H9 (cell line): ENCODE measurements around the gene SLC7A9. TPM values are rescaled to one million over a fixed set of nuclear protein-coding genes. Genes with fewer than 3 reads are reported as not detected.

Source experiments
- DNase-seq: peaks from one replicate; pipeline ENCODE4 v3.0.0-alpha.2; 2017
- H2AFZ ChIP-seq: one replicate; pipeline ENCODE4 v1.6.1; 2013; ENCODE audit warnings: mild to moderate bottlenecking, low read length, control low read depth, moderate library complexity
- H2AK5ac ChIP-seq: 2 replicates; pipeline ENCODE4 v1.6.1; 2013; ENCODE audit warnings: low read length, control low read depth, mixed read lengths; ENCODE audit not compliant: insufficient read length
- H2BK120ac ChIP-seq: one replicate; pipeline ENCODE4 v1.6.1; 2013; ENCODE audit warnings: low read depth, mild to moderate bottlenecking, low read length, control low read depth, inconsistent platforms; ENCODE audit not compliant: poor library complexity, severe bottlenecking
- H2BK12ac ChIP-seq: 2 replicates; pipeline ENCODE4 v1.6.1; 2013; ENCODE audit warnings: low read length, control low read depth, mixed read lengths, low read depth; ENCODE audit not compliant: insufficient read length
- H2BK15ac ChIP-seq: 2 replicates; pipeline ENCODE4 v1.6.1; 2013; ENCODE audit warnings: low read depth, low read length, control low read depth
- H2BK20ac ChIP-seq: one replicate; pipeline ENCODE4 v1.6.1; 2013; ENCODE audit warnings: low read depth, mild to moderate bottlenecking, low read length, control low read depth, inconsistent platforms; ENCODE audit not compliant: poor library complexity, severe bottlenecking
- H2BK5ac ChIP-seq: 2 replicates; pipeline ENCODE4 v1.6.1; 2013; ENCODE audit warnings: low read length, control low read depth, mixed read lengths; ENCODE audit not compliant: insufficient read length
- H3K14ac ChIP-seq: 2 replicates; pipeline ENCODE4 v1.6.1; 2013; ENCODE audit warnings: low read length, control low read depth; ENCODE audit not compliant: insufficient read depth
- H3K18ac ChIP-seq: 2 replicates; pipeline ENCODE4 v1.6.1; 2013; ENCODE audit warnings: low read depth, mild to moderate bottlenecking, mixed read lengths, low read length, control low read depth; ENCODE audit not compliant: insufficient read length
- H3K23ac ChIP-seq: 2 replicates; pipeline ENCODE4 v1.6.1; 2013; ENCODE audit warnings: low read length, control low read depth, mixed read lengths, low read depth; ENCODE audit not compliant: insufficient read length
- H3K23me2 ChIP-seq: 2 replicates; pipeline ENCODE4 v1.6.1; 2013; ENCODE audit warnings: low read depth, mild to moderate bottlenecking, mixed read lengths, low read length, control low read depth; ENCODE audit not compliant: insufficient read length, poor library complexity, severe bottlenecking
- H3K27ac ChIP-seq: 2 replicates; pipeline ENCODE4 v1.5.1; 2013; ENCODE audit warnings: low read length, control low read depth, mixed read lengths, low read depth; ENCODE audit not compliant: insufficient read length
- H3K27me3 ChIP-seq: 2 replicates; pipeline ENCODE4 v1.6.1; 2013; ENCODE audit warnings: low read length, control low read depth, inconsistent platforms; ENCODE audit not compliant: insufficient read depth
- H3K4ac ChIP-seq: 2 replicates; pipeline ENCODE4 v1.6.1; 2013; ENCODE audit warnings: low read depth, mild to moderate bottlenecking, control low read depth, inconsistent platforms, low read length, moderate library complexity
- H3K4me1 ChIP-seq: 2 replicates; pipeline ENCODE4 v1.6.1; 2013; ENCODE audit warnings: low read length, control low read depth, inconsistent platforms; ENCODE audit not compliant: insufficient read depth
- H3K4me2 ChIP-seq: 2 replicates; pipeline ENCODE4 v1.6.1; 2013; ENCODE audit warnings: low read length, control low read depth, mixed read lengths; ENCODE audit not compliant: insufficient read length, insufficient read depth
- H3K56ac ChIP-seq: 2 replicates; pipeline ENCODE4 v1.6.1; 2013; ENCODE audit warnings: low read depth, mild to moderate bottlenecking, mixed read lengths, low read length, control low read depth; ENCODE audit not compliant: insufficient read length
- H3K79me1 ChIP-seq: 2 replicates; pipeline ENCODE4 v1.6.1; 2013; ENCODE audit warnings: low read depth, mild to moderate bottlenecking, moderate library complexity, low read length, control low read depth, inconsistent platforms; ENCODE audit not compliant: insufficient read depth, poor library complexity, severe bottlenecking
- H3K79me2 ChIP-seq: 2 replicates; pipeline ENCODE4 v1.6.1; 2013; ENCODE audit warnings: low read length, control low read depth, inconsistent platforms; ENCODE audit not compliant: insufficient read depth
- H3K9ac ChIP-seq: 2 replicates; pipeline ENCODE4 v1.6.1; 2013; ENCODE audit warnings: low read length, control low read depth, mixed read lengths; ENCODE audit not compliant: insufficient read length; ENCODE audit errors: extremely low read depth
- H3K9me3 ChIP-seq: one replicate; pipeline ENCODE4 v1.6.1; 2013; ENCODE audit warnings: low read depth, low read length, inconsistent platforms; ENCODE audit not compliant: control insufficient read depth
- H3T11ph ChIP-seq: one replicate; pipeline ENCODE4 v1.6.1; 2013; ENCODE audit warnings: mild to moderate bottlenecking, low read length, control low read depth, inconsistent platforms
- H4K20me1 ChIP-seq: one replicate; pipeline ENCODE4 v1.6.1; 2013; ENCODE audit not compliant: control insufficient read depth, insufficient read length, insufficient read depth
- H4K5ac ChIP-seq: 2 replicates; pipeline ENCODE4 v1.6.1; 2013; ENCODE audit warnings: low read depth, mild to moderate bottlenecking, mixed read lengths, low read length, control low read depth; ENCODE audit not compliant: insufficient read length
- H4K8ac ChIP-seq: replicated peaks from 2 replicates; pipeline ENCODE4 v1.6.1; 2013; ENCODE audit warnings: low read length, control low read depth, mixed read lengths, low read depth; ENCODE audit not compliant: insufficient read length
- H4K91ac ChIP-seq: 2 replicates; pipeline ENCODE4 v1.6.1; 2013; ENCODE audit warnings: low read depth, mild to moderate bottlenecking, moderate library complexity, mixed read lengths, low read length, control low read depth; ENCODE audit not compliant: insufficient read length
- H3K27ac Mint-ChIP-seq, 3 experiments: 2 replicates in 2 of 3; 3 replicates in 1 of 3; pipeline ENCODE4 v1.8.0; 2020 to 2021; ENCODE audit warnings: mixed read lengths in 3 of 3, mild to moderate bottlenecking in 1 of 3, moderate library complexity in 1 of 3
- H3K27me3 Mint-ChIP-seq: 2 replicates; pipeline ENCODE4 v1.8.0; 2021; ENCODE audit warnings: low read depth, mild to moderate bottlenecking, moderate library complexity, mixed read lengths
- H3K36me3 Mint-ChIP-seq, 3 experiments: 2 replicates in 2 of 3; 3 replicates in 1 of 3; pipeline ENCODE4 v1.8.0; 2020 to 2021; ENCODE audit warnings: low read depth in 3 of 3, mixed read lengths in 3 of 3; ENCODE audit not compliant: insufficient read depth in 1 of 3
- H3K4me1 Mint-ChIP-seq, 2 experiments: 2 replicates each; pipeline ENCODE4 v1.8.0; 2020; ENCODE audit warnings: mixed read lengths in 2 of 2
- H3K4me3 Mint-ChIP-seq, 2 experiments: 2 replicates in 1 of 2; 3 replicates in 1 of 2; pipeline ENCODE4 v1.8.0; 2020 to 2021; ENCODE audit warnings: mild to moderate bottlenecking in 2 of 2, mixed read lengths in 2 of 2, moderate library complexity in 1 of 2
- H3K9me3 Mint-ChIP-seq, 2 experiments: 2 replicates in 1 of 2; 3 replicates in 1 of 2; pipeline ENCODE4 v1.8.0; 2020; ENCODE audit warnings: mild to moderate bottlenecking in 2 of 2, mixed read lengths in 2 of 2, moderate library complexity in 1 of 2
- CTCF ChIP-seq: fragments of 200-600 bp; sonication (generic); conservative IDR thresholded peaks from 3 replicates; pipeline ENCODE4 v1.8.0; 2021; ENCODE audit warnings: antibody characterized with exemption, mild to moderate bottlenecking
- total RNA-seq: library from RNA; stranded (reverse); gene quantifications from 2 replicates; pipeline ENCODE4 v1.2.1, GENCODE V29; 2021

SLC7A9 gene
- total RNA-seq, 1 experiment from 2014 or later: not detected

- Histone ChIP-seq H3K27me3 (no peaks in the 10 kb centered on the region), H4K8ac (no peak overlapping the region), H3K23ac (no peak overlapping the region), H3T11ph (no peak overlapping the region), H2BK15ac (no peak overlapping the region), H3K79me2 (no peaks in the 10 kb centered on the region), H2BK5ac (no peak overlapping the region), H3K23me2 (no peaks in the 10 kb centered on the region), H3K79me1 (no peaks in the 10 kb centered on the region), H3K4ac (no peak overlapping the region), H4K20me1 (no peaks in the 10 kb centered on the region), H2AK5ac (no peak overlapping the region), H4K91ac (no peak overlapping the region), H3K14ac (no peak overlapping the region), H3K18ac (no peak overlapping the region), H3K27ac (no peak overlapping the region), H3K56ac (no peak overlapping the region), H2BK120ac (no peak overlapping the region), H3K9me3 (no peaks in the 10 kb centered on the region), H3K4me2 (no peak overlapping the region), H3K9ac (no peak overlapping the region), H2BK12ac (no peak overlapping the region), H2AFZ (no peak overlapping the region), H2BK20ac (no peak overlapping the region), H4K5ac (no peak overlapping the region), H3K4me1 (no peaks in the 10 kb centered on the region)
- Mint-ChIP-seq H3K9me3 (no peaks in the 10 kb centered on the region), H3K36me3 (no peaks in the 10 kb centered on the region), H3K4me1 (peaks cover 5 to 18% of the 10 kb centered on the region in 2 experiments), H3K27ac (no peak overlapping the region), H3K4me3 (no peak overlapping the region), H3K27me3 (no peaks in the 10 kb centered on the region)
- TF ChIP-seq CTCF: no peak
- DNase-seq: no peak
Measured at GRCh38 chr19:32800191-32800590, 69.4 kb downstream of the SLC7A9 start.
